Gastroesophageal sphincter (tissue), 4 donors: ENCODE measurements around the gene TSHZ3. TPM values are rescaled to one million over a fixed set of nuclear protein-coding genes. Genes with fewer than 3 reads are reported as not detected.

Experiments
- ATAC-seq: fragments of 150-250 bp; one replicate; pipeline ENCODE4 v1.9.1; 2016; ENCODE audit warnings: mild to moderate bottlenecking, moderate library complexity
- H3K27ac ChIP-seq, 4 donors: fragments of 200-600 bp; sonication (generic) in 3 of 4; 1 replicate in 3 of 4; 2 replicates in 1 of 4; pipeline ENCODE4 v1.5.1; 2016 to 2019
- H3K27me3 ChIP-seq: fragments of 200-600 bp; sonication (generic); one replicate; pipeline ENCODE4 v1.5.1; 2019
- H3K36me3 ChIP-seq, 2 donors: fragments of 200-600 bp; sonication (generic); one replicate each; pipeline ENCODE4 v1.5.1; 2019; ENCODE audit warnings: control low read depth in 1 of 2
- H3K4me1 ChIP-seq, 3 donors: fragments of 200-600 bp; sonication (generic); 1 replicate in 2 of 3; 2 replicates in 1 of 3; pipeline ENCODE4 v1.5.1; 2016 to 2019; ENCODE audit warnings: control low read depth in 2 of 3
- H3K4me3 ChIP-seq, 2 donors: fragments of 200-600 bp; sonication (generic); one replicate each; pipeline ENCODE4 v1.5.1; 2019; ENCODE audit warnings: mild to moderate bottlenecking in 1 of 2, moderate library complexity in 1 of 2
- H3K9me3 ChIP-seq, 3 donors: fragments of 200-600 bp; sonication (generic); one replicate each; pipeline ENCODE4 v1.5.1; 2017 to 2019; ENCODE audit warnings: control low read depth in 2 of 3
- EP300 ChIP-seq: sonication (generic); formaldehyde crosslinking; IDR thresholded peaks from one replicate; pipeline ENCODE4 v1.6.1; 2017; ENCODE audit warnings: antibody characterized with exemption, mild to moderate bottlenecking
- POLR2A ChIP-seq, 2 donors: fragments of 450-650 bp; IDR thresholded peaks; one replicate each; pipeline ENCODE4 v1.6.1; 2017; ENCODE audit warnings: antibody characterized with exemption in 2 of 2, mild to moderate bottlenecking in 2 of 2, moderate library complexity in 1 of 2
- POLR2AphosphoS5 ChIP-seq: sonication (generic); formaldehyde crosslinking; IDR thresholded peaks from one replicate; pipeline ENCODE4 v1.6.1; 2017; ENCODE audit warnings: antibody characterized with exemption
- WGBS, 2 donors: methylation state at CpG; one replicate each; pipeline ENCODE4 v1.1.5; 2018; ENCODE audit warnings: low coverage in 1 of 2; 5-methylcytosine and 5-hydroxymethylcytosine counted together
- total RNA-seq, 4 donors: library from RNA; depleted of rRNA; stranded (reverse); fragments of >200 nt; gene quantifications; one replicate each; pipeline ENCODE4 v1.1.0, GENCODE V29; 2016
- TF ChIP-seq, protein P1 (sequence below), 4 experiments: fragments of 200-600 bp in 2 of 4; fragments of 450-650 bp in 2 of 4; sonication (generic) in 1 of 4; IDR thresholded peaks; one replicate each; pipeline ENCODE4 v1.5.1; 2017 to 2019; ENCODE audit warnings: antibody characterized with exemption in 4 of 4, mild to moderate bottlenecking in 2 of 4, moderate library complexity in 2 of 4

TSHZ3 gene
- total RNA-seq, 4 donors from 2014 or later, result 15.6 to 40.2 (median 31.1) TPM

GRCh38 chr19:31364963-31365362 lies 15.7 kb upstream of the TSHZ3 start:
- TF ChIP-seq, protein P1, sequence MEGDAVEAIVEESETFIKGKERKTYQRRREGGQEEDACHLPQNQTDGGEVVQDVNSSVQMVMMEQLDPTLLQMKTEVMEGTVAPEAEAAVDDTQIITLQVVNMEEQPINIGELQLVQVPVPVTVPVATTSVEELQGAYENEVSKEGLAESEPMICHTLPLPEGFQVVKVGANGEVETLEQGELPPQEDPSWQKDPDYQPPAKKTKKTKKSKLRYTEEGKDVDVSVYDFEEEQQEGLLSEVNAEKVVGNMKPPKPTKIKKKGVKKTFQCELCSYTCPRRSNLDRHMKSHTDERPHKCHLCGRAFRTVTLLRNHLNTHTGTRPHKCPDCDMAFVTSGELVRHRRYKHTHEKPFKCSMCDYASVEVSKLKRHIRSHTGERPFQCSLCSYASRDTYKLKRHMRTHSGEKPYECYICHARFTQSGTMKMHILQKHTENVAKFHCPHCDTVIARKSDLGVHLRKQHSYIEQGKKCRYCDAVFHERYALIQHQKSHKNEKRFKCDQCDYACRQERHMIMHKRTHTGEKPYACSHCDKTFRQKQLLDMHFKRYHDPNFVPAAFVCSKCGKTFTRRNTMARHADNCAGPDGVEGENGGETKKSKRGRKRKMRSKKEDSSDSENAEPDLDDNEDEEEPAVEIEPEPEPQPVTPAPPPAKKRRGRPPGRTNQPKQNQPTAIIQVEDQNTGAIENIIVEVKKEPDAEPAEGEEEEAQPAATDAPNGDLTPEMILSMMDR (IDR thresholded peaks at IDR 0.05), result no peak
- TF ChIP-seq POLR2A (IDR thresholded peaks at IDR 0.05) (no peak), EP300 (no peak), POLR2AphosphoS5 (no peak)
- ATAC-seq, result no peak
- no peaks in the 10 kb centered on the region for H3K4me1 ChIP-seq
- H3K4me3 ChIP-seq, result no peak overlapping the region
- WGBS, 2 donors, result 86 to 94% methylated on average over 2 to 3 of the region's 3 CpGs
- no peaks in the 10 kb centered on the region for H3K9me3 ChIP-seq
- peaks cover 0 to 24% of the 10 kb centered on the region in 2 donors for H3K36me3 ChIP-seq
- no peaks in the 10 kb centered on the region for H3K27me3 ChIP-seq
- H3K27ac ChIP-seq, result no peak overlapping the region

DNA sequence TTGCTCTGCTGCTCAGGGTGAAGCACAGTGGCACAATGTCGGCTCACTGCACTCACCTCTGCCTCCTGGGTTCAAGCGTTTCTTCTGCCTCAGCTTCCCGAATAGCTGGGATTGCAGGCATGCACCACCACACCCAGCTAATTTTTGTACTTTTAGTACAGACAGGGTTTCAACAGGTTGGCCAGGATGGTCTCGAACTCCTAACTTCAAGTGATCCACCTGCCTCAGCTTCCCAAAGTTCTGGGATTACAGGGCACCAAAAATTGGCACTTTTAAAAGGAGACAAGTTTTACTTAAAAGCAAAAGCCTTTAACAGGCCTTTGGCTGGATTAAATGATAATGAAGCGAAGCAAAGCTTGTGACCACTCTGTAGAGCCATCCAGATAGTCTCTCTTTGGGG lies 12.5 kb upstream of the TSHZ3 start:
- Histone ChIP-seq H3K27ac (no peak overlapping the region), H3K4me3 (no peak overlapping the region), H3K4me1 (peaks cover 0 to 6% (median 0%) of the 10 kb centered on the region in 3 donors), H3K9me3 (no peaks in the 10 kb centered on the region), H3K36me3 (peaks cover 0 to 18% of the 10 kb centered on the region in 2 donors), H3K27me3 (no peaks in the 10 kb centered on the region)
- TF ChIP-seq POLR2AphosphoS5 (no peak), EP300 (no peak), POLR2A (IDR thresholded peaks at IDR 0.05) (no peak)
- TF ChIP-seq, protein P1 (IDR thresholded peaks at IDR 0.05), result no peak
- ATAC-seq, result no peak
- WGBS, 2 donors, result 98 to 100% methylated on average over 3 to 5 of the region's 5 CpGs

DNA sequence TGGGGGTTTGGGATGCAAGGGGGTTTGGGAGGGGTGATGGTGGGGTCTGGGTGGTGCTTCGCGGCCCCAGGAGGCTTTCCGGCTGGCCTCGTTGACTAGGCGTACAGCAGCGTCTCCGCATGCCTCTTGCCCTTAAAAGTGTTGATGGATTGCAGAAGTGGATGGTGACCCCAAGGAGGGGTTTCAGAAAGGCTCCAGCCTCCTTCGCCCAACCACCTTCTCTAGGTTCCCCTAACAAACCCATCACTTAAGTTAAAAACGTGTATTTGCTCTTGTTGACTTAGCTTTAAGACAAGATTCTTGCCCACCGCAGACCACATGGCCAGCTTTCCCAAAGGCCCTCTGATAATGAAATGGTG lies 8.1 kb upstream of the TSHZ3 start:
- TF ChIP-seq, protein P1 (IDR thresholded peaks at IDR 0.05), result no peak
- TF ChIP-seq EP300 (no peak), POLR2A (IDR thresholded peaks at IDR 0.05) (no peak), POLR2AphosphoS5 (no peak)
- Histone ChIP-seq H3K4me1 (peaks cover 0 to 26% (median 0%) of the 10 kb centered on the region in 3 donors), H3K4me3 (peak overlapping the region in 1 of 2 donors; percentile 6), H3K27ac (no peak overlapping the region), H3K27me3 (no peaks in the 10 kb centered on the region), H3K9me3 (no peaks in the 10 kb centered on the region), H3K36me3 (peaks cover 0 to 8% of the 10 kb centered on the region in 2 donors)
- no peak for ATAC-seq
- WGBS, 2 donors, result 67% methylated on average over 4 of the region's 10 CpGs; no CpG with 5 or more reads in 1 of the 2 donors

GRCh38 chr19:31356587-31357314 lies 7.5 kb upstream of the TSHZ3 start:
- peak overlapping the region in 1 of 2 donors; percentile 6 for H3K4me3 ChIP-seq
- peaks cover 0 to 31% (median 3%) of the 10 kb centered on the region in 3 donors for H3K4me1 ChIP-seq
- ATAC-seq, result peak; percentile 41
- 53 to 61% methylated on average over 9 to 18 of the region's 33 CpGs for WGBS, 2 donors
- peaks cover 0 to 5% of the 10 kb centered on the region in 2 donors for H3K36me3 ChIP-seq
- H3K27ac ChIP-seq, result no peak overlapping the region
- TF ChIP-seq, protein P1 (IDR thresholded peaks at IDR 0.05), result peak in 3 of 4 experiments; percentile 32 to 70 (median 51)
- TF ChIP-seq POLR2A (IDR thresholded peaks at IDR 0.05) (no peak), EP300 (no peak), POLR2AphosphoS5 (peak; percentile 16)
- H3K9me3 ChIP-seq, result no peaks in the 10 kb centered on the region
- no peaks in the 10 kb centered on the region for H3K27me3 ChIP-seq

DNA sequence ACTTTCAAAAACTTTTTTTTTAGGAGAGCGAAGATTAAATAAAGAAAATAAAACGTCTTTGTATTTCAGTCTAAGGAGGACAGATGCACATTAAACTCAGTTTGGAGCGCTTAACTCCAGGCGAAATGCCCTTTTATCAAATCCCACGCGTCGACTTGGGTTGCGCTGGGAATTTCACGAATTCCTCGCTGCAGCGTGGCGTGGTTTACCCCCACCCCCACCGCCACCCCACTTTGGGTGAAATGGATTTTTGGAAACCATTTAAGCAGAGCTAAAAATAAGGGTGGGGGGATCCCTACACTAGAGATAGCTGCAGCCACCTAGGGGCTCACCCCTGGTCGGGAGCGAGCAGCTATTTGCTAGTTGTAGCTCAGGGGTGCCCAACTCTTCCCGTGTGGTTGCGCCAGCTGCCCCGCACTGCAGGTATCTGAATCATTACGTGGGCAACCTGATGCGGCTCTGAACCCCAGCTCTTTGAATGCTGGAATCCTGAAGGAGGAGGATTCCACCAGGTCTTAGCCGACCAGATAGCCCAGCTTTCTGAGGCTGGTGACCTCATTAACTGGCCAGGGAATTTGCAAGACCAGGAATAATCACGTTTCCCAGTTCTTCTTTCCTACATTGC lies 6.5 kb upstream of the TSHZ3 start:
- ATAC-seq, result no peak
- no peak overlapping the region for H3K4me3 ChIP-seq
- no peaks in the 10 kb centered on the region for H3K27me3 ChIP-seq
- no peaks in the 10 kb centered on the region for H3K9me3 ChIP-seq
- H3K36me3 ChIP-seq, result no peaks in the 10 kb centered on the region
- no peak for TF ChIP-seq POLR2AphosphoS5
- TF ChIP-seq, protein P1 (IDR thresholded peaks at IDR 0.05), result no peak
- TF ChIP-seq EP300, result no peak
- TF ChIP-seq POLR2A (IDR thresholded peaks at IDR 0.05), result no peak
- H3K27ac ChIP-seq, result no peak overlapping the region
- peaks cover 0 to 38% (median 3%) of the 10 kb centered on the region in 3 donors for H3K4me1 ChIP-seq
- 62 to 87% methylated on average over 6 to 15 of the region's 22 CpGs for WGBS, 2 donors
